HG02970 (cell line): ENCODE data around the gene OR10H4.
"Not testable (repeated sequence)": the region's sequence is repeated elsewhere in the genome, so short reads cannot be mapped to it uniquely, and the experiment has no call there.

ENCODE experiments used
- ATAC-seq: cut with Tn5 transposase; IDR thresholded peaks from one replicate; pipeline ENCODE4 v1.9.1; 2021; ENCODE audit warnings: mild to moderate bottlenecking, moderate library complexity, moderate number of reproducible peaks; ENCODE audit not compliant: unreplicated experiment, low FRiP score

Gene OR10H4, protein sequence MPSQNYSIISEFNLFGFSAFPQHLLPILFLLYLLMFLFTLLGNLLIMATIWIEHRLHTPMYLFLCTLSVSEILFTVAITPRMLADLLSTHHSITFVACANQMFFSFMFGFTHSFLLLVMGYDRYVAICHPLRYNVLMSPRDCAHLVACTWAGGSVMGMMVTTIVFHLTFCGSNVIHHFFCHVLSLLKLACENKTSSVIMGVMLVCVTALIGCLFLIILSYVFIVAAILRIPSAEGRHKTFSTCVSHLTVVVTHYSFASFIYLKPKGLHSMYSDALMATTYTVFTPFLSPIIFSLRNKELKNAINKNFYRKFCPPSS

GRCh38 chr19:15948223-15949058 lies at the start of gene OR10H4:
OR10H4 (plus strand) TSS chr19:15949008; CDS start chr19:15949008, 0 bp downstream.
- no peak for ATAC-seq

- ATAC-seq = not testable (repeated sequence)
Observed at GRCh38 chr19:15899561-15899960, 49.2 kb upstream of the OR10H4 start.

DNA sequence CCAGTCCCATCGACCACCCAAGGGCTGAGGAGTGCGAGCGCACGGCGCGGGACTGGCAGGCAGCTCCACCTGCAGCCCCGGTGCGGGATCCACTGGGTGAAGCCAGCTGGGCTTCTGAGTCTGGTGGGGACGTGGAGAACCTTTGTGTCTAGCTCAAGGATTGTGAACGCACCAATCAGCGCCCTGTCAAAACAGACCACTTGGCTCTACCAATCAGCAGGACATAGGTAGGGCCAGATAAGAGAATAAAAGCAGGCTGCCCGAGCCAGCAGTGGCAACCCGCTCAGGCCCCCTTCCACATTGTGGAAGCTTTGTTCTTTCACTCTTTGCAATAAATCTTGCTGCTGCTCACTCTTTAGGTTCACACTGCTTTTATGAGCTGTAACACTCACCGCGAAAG lies 48.8 kb upstream of the OR10H4 start:
- ATAC-seq = not testable (repeated sequence)

- no peak for ATAC-seq
Observed at GRCh38 chr19:15900504-15900903, 48.3 kb upstream of the OR10H4 start.

DNA sequence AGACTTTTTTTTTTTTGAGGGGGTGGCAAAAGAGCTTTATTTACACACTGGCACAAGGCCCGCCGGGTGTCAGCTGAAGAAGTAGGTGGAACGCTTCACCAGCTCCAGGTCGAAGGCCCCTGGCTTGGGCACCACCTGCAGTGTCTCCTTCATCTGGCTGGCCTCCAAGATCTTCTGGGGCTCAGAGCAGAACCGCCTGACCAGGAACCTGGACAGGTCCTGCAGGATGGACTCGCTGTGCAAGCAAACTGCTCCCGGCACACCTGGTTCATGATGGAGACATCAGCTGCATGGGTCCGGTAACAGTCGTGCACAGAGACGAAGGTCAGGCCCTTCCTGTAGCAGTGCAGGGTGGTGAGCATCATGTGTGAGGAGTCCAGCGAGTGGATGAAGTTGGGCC lies 46.6 kb upstream of the OR10H4 start:
- no peak for ATAC-seq

DNA sequence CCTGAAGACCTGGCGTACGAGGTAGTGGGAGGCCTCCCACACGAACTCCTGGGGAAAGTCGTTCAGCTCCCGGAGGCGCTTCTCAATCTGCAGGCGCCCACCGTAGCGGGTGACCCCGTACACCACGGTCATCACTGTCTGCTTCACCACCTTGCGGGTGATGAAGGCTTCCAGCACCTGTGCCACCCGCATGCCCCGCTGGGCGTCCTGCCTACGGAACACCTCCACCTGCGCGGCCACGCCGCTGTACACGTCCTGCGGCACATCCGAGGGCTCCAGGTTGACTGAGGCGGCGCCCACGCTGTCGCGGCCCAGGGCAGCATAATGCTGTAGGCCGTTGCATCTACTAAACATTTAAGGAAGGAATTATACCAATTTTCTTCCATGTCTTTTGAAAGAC lies 45.9 kb upstream of the OR10H4 start:
- ATAC-seq = not testable (repeated sequence)

DNA sequence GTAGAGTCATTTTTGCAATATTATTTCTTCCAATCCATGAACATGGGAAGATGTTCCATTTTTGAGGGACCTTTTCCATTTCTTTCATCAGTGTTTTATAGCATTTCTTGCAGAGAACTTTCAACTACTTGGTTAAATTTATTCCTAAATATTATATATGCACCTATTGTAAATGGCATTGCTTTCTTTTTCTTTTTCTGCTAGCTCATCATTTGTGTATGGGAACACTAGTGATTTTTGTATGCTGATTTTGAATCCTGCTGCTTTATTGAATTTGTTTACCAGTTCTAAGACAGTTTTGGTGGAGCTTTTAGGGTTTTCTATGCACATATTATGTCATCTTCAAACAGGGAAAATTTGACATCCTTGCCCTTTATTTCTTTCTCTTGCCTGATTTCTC lies 43.8 kb upstream of the OR10H4 start:
- no peak for ATAC-seq

GRCh38 chr19:15911599-15912235 lies 37.1 kb upstream of the OR10H4 start:
- no peak for ATAC-seq

DNA sequence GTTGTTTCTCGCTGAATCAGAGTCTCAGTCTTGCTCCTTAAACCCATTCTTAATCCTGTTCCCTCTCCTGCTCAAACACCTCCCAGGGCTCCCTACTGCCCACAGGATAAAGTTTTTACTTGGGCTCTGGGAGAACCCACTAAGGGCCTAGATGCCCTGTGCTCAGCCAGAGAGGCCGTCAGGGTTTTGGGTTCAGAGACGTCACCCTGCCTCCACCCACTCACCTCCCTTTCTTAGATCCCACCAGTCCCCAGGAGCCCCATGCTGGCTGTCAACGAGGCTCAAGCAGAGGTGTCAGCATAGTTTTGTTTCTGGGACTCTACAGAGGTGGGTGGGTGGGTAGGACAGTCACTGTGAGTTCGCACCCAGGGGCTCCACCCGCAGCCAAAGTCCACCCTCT lies 35.4 kb upstream of the OR10H4 start:
- ATAC-seq = no peak

GRCh38 chr19:15913830-15914229 lies 35.0 kb upstream of the OR10H4 start:
- no peak for ATAC-seq

- ATAC-seq = no peak
Observed at GRCh38 chr19:15915109-15915508, 33.7 kb upstream of the OR10H4 start.

GRCh38 chr19:15919243-15919642 lies 29.6 kb upstream of the OR10H4 start:
- ATAC-seq = no peak

GRCh38 chr19:15922021-15922420 lies 26.8 kb upstream of the OR10H4 start:
- no peak for ATAC-seq

GRCh38 chr19:15923702-15924101 lies 25.1 kb upstream of the OR10H4 start:
- no peak for ATAC-seq

- ATAC-seq = no peak
Observed at GRCh38 chr19:15926484-15926883, 22.3 kb upstream of the OR10H4 start.

DNA sequence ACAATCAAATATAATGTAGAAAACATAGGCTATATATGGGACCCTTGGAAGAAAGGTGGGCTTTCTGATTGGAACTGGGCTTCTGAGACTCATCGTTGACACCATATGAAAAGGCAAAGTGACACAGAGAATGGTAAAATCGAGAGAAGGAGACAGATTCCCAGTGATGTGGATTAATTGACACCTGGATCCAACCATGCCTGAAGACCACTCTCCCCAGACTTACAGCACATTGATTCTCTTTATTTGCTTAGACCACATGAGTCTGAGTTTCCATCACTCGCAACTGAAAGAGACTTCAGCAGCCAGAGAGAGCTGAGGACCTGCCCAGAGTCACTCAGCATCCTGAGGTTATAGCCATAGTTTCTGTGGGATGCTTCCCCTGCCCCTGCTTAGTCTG lies 20.5 kb upstream of the OR10H4 start:
- ATAC-seq = no peak

DNA sequence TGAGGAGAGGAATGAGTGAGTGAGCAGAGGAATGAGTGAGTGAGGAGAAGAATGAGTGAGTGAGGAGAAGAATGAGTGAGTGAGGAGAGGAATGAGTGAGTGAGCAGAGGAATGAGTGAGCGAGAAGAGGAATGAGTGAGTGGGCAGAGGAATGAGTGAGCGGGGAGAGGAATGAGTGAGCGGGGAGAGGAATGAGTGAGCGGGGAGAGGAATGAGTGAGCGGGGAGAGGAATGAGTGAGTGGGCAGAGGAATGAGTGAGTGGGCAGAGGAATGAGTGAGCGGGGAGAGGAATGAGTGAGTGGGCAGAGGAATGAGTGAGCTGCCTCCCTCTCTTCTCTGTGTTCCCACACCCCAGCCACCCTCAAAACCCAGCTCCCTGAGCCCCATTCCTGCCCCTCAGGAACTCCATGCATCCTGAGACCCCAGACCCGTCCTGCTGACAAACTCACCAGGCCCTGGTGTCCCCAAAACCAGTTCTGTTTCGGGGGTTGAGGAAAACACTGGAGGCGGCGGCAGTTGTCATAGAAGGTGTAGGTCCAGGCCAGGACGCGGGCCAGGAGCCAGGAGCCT lies 15.0 kb upstream of the OR10H4 start:
- not testable (repeated sequence) for ATAC-seq

DNA sequence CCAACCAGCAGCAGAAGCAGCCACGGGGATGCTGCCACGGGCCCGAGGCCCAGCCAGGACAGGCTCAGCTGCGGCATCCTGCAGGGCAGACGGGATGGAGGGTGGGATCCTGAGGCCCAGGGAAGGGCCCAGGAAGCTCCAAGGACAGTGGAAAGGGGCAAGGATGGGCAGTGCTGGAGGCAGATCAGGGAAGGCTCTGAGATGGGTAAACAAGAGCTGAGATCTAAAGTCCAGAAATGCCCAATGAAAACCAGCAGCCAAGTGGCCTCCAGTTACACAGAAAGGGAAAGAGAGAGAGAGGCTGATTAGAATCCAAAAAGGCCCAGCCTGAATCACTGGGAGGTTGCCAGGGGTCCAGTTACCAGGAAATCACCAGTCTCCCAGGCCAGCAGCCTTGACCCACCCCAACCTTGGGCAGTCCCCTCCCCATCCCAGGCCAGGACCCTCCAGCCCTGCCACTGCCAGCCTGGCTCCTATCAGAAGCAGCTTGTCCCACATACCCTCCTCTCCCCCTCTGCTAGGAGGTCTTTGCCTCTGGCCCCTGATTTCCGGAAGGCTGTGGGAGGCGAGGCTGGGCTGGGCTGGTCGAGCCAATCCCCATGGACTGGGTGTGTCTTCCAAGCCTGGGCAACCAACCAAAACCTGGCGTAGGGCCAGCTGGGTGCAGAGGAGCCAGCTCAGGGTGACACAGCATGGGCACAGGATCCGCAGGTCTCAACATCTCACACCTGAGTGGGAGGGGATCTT lies 14.3 kb upstream of the OR10H4 start, which contains the start of gene CYP4F11:
CYP4F11 (minus strand) TSS at position 198 of the 747 bp plus-strand sequence; CDS start at position 77, 121 bp downstream.
- ATAC-seq = no peak

DNA sequence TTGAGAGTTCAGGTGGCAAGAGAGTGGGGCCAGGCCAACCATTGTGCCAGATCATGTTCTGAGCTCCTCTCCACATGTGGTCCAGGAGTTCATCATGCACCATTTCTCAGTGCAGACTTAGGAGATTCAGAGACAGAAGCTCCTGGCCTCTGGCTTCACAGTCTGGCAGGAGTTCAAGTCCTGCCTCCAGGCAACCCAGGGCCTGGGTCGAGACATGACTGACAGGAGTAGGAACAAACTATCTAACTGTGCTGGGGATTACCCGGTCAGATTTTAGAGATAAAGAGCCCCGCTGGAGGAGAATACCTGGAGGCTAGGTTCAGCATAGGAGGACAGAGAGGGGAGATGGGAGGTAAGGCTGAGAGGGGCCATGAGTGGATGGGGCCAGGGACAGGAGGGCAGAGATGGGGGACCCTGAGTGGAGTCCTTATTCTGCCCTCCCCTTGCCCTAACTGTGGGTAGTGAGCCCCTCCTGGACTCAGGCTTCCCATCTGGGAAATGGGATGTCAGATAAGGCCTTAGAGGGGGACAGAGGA lies 13.6 kb upstream of the OR10H4 start:
- ATAC-seq = no peak

- ATAC-seq = no peak
Observed at GRCh38 chr19:15936173-15936572, 12.6 kb upstream of the OR10H4 start.
